Measurements from ENCODE around the gene PODXL.

The PODXL gene

GRCh38 chr7:131564640-131565039, 8.2 kb upstream of the PODXL start:
- DNase-seq (ENCODE audit: low read depth, low spot score), result no peak

DNA sequence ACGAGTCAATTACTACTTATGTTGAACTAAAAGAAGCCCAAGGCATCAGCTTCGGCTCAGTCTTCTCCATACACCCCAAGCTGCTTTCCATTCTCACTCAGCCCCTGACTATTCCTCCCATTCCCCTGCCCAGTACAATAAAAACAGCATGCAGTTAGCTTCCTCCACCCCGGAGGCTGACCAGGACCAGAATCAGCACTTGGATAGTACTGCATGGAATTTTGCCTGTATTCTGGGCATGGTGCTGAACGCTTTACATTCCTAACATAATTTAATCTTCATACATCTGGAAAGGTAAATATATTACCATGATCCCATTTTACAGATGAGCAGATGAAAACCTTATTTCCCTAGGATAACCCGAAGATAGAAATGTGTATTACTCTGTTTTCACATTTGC, 7.5 kb upstream of the PODXL start:
- peak; percentile 32 for DNase-seq (ENCODE audit: low read depth, low spot score)

DNA sequence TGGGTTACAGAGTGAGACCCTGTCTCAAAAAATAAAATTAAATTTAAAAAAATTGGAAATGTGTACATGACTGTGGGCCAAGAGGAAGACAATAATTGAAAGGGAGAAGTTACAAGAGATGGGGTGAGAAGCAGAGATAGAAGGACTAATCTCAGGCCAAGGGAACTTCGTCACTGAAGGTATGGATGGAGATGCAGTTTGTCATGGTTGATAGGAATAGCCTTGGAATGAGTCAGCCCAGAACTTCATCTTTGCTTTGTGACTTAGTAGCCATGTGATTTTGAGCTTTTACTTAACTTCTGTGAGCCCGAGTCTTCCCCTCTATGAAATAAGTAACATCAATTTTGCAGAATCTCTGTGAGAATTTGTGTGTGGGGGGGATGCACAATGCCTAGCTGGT, 6.5 kb upstream of the PODXL start:
- DNase-seq (ENCODE audit: low read depth, low spot score), result no peak

- no peak for DNase-seq (ENCODE audit: low read depth, low spot score)
Measured at GRCh38 chr7:131560061-131560460, 3.6 kb upstream of the PODXL start.

GRCh38 chr7:131557652-131558385, 1.4 kb upstream of the PODXL start:
- DNase-seq (ENCODE audit: low read depth, low spot score), result peak; percentile 88

- peak; percentile 74 for DNase-seq (ENCODE audit: low read depth, low spot score)
Measured at GRCh38 chr7:131556909-131557651, 652 bp upstream of the PODXL start.

DNA sequence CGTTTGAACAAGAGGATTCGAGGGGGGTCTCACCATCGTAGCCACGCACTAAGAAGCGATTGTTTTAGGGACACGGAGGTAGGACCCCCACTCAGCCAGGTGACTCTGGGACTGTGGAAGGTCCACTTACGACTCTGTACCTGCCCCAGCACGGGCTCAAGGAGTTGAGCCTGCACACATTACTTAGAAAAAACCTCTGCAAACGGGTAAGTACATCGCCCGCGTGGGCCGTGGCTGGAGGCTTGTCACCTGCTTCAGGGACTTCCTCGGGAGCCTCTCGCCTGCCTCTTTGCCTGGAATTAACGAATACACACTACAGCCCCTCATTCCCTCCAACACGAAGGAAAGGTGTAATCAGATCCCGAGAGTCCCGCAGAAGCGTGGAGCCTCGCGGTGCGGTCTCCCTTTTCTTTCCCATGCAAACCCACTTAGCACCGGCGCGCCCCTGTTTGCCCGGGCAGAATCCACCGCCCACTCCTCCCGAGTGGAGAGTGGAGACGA, 826 bp downstream of the PODXL start:
- no peak for DNase-seq (ENCODE audit: low read depth, low spot score)

GRCh38 chr7:131554880-131555516, 1.4 kb downstream of the PODXL start:
- DNase-seq (ENCODE audit: low read depth, low spot score), result no peak

GRCh38 chr7:131553931-131554330, 2.5 kb downstream of the PODXL start:
- peak; percentile 29 for DNase-seq (ENCODE audit: low read depth, low spot score)

- peak; percentile 71 for DNase-seq (ENCODE audit: low read depth, low spot score)
Measured at GRCh38 chr7:131552053-131552452, 4.4 kb downstream of the PODXL start.

DNA sequence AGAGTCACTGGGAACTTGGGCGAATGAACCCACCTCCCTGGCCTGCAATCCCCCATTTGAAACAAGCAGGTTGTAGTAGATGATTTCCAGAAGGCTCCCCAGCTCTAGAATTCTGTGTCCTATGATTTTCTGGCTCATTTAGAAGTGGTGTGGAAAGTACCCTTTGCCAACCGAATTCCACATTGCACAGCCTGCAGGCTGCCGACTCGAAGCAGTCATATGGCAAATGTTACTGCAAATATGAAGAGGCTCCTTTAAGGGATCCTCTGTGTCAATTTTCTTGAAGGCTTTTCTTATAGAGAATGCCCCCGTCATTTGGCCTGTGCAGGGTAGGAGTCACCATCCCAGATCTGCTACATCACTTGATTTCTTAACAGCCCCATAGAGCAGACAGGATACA, 5.6 kb downstream of the PODXL start:
- no peak for DNase-seq (ENCODE audit: low read depth, low spot score)

DNA sequence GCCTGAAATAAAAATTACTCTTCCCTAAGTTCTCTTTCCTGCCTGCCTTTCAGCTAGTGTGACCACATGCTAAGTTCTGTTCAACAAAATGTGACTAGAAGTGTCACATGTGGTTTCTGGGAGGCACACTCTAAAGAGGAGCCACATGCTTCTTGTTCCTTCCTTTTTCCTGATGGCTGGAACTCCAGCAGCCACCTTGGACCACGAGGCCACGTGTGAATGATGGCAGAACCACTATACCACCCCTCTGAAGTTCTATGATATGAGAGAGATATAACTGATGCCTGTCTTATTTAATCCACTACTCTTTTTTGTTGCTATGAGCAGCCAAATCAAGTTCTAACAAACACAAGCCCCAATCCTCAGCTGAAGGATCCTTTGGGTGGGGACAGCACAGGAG, 8.1 kb downstream of the PODXL start:
- DNase-seq (ENCODE audit: low read depth, low spot score), result no peak

DNA sequence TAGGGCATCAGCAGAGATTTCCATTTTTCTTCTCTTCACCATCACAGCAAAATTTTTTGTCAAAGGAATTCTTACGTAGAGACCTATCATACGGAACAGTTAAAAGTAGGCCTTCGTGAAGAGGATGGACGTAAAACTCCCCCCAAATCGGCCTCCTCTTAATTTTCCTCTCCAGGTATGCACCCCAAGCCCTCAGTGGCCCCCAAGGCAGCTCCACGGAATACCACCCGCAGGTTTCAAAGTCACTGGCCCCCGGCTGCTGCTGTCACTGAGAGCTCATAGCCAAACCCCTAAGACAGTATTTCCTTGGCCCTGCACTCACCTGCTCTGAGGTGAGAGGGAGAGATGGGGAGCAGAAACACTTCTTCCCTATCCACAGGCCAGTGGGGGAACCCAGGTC, 8.8 kb downstream of the PODXL start:
- DNase-seq (ENCODE audit: low read depth, low spot score), result peak; percentile 30

GRCh38 chr7:131546583-131547141, 9.8 kb downstream of the PODXL start:
- DNase-seq (ENCODE audit: low read depth, low spot score), result peak; percentile 99

DNA sequence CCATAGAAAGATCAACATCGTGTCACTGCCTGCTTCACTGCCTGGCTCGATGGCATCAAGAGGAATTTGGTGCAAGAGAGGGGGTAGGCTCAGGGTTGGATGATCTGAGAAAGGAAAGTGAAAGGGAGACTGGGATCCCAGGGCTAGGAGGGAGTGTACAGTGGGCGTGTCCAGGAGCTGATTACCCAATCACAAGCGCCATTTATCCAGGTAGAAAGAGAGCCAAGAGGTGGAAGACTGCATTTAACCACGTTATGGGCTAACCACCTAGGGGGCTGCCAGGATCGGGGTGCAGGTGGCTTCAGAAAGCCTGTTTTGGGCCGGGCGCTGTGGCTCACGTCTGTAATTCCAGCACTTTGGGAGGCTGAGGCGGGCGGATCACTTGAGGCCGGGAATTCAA, 10.3 kb downstream of the PODXL start:
- peak; percentile 72 for DNase-seq (ENCODE audit: low read depth, low spot score)

GRCh38 chr7:131544449-131545301, 11.8 kb downstream of the PODXL start:
- DNase-seq (ENCODE audit: low read depth, low spot score), result peak; percentile 78

DNA sequence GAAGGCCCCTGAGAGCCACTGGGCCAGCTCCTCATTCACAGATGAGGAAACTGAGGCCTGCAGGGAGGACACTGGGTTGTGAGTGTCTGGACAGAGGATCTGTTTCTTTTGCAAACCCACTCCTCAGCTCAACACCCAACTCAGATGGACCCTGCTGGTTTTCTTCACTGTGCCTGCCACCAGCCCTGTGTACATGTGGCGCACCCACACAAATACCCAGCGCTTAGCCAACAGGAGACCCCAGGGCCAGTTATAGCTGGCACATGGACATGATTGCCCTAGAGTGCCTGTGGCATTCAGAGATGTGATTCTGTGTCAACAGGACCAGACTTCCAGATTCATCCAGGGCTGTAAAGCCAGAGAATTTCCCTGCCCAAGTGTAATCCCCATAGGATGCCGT, 12.4 kb downstream of the PODXL start:
- DNase-seq (ENCODE audit: low read depth, low spot score), result no peak

DNA sequence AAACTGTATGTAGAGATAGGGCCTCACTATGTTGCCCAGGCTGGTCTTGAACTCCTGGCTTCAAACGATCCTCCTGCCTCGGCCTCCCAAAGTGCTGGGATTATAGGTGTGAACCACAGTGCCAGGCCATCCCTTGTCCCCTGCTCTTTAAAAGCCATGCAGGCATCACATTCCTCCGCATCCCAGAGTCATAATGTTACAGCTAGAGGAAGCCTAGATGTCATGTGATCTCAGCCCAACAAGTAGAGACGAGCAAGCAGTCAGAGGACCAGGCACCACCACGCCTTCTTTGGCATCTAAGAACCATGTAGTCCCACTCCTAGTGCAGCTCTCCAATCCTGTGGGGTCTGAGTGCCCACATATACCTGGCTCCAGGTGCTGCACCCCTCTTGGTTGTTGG, 13.1 kb downstream of the PODXL start:
- DNase-seq (ENCODE audit: low read depth, low spot score), result peak; percentile 18

DNA sequence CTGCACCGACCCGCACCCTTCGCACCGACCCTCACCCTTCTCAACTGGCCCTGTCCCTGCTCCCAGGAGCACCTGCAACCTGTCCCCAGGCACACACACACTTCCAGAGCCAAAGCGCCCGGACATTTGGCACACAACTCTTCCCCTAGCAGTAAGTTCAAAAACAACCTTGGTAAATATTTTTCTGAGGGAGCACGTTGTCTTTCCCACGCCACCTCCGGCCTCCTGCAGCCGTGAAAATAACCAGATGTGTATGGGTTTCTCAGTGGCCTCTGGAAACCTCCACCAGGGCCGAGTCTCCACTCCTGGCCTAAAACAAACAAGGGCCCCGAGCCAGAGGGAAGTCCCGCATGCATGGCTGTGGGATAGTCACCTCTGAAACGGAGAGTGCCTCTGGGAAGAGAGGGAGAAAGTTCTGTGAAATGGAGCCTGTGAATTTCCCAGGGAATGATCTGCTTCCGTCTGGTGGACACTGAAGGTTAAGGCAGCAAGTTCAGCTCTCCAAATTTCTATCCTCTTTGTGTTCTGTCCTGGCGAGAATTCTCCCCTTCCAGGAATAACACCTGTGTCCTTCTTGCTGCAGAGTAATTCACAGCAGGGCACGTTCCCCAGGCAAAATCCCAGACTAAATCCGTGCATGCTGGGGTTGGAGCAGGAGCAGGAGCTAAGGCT, 15.8 kb downstream of the PODXL start:
- peak; percentile 39 for DNase-seq (ENCODE audit: low read depth, low spot score)

GRCh38 chr7:131538813-131539179, 17.6 kb downstream of the PODXL start:
- DNase-seq (ENCODE audit: low read depth, low spot score), result no peak

Measured in ELF-1 (cell line).